GM21381 (cell line): Measurements from ENCODE around the gene ALG1.
"Not testable (repeated sequence)": the region's sequence is repeated elsewhere in the genome, so short reads cannot be mapped to it uniquely, and the experiment has no call there.

Experiments used
- ATAC-seq: cut with Tn5 transposase; IDR thresholded peaks from one replicate; pipeline ENCODE4 v1.9.1; 2021; ENCODE audit warnings: mild to moderate bottlenecking, moderate library complexity; ENCODE audit not compliant: unreplicated experiment

ALG1 gene

GRCh38 chr16:5072334-5073278 lies 963 bp downstream of the ALG1 start:
- no peak for ATAC-seq

GRCh38 chr16:5073279-5073629 lies 1.6 kb downstream of the ALG1 start:
- ATAC-seq = no peak

- ATAC-seq = not testable (repeated sequence)
Measured at GRCh38 chr16:5073771-5074170, 2.1 kb downstream of the ALG1 start.

GRCh38 chr16:5075637-5076036 lies 4.0 kb downstream of the ALG1 start:
- ATAC-seq = no peak

GRCh38 chr16:5077304-5077703 lies 5.7 kb downstream of the ALG1 start:
- ATAC-seq = no peak

- ATAC-seq = no peak
Measured at GRCh38 chr16:5078626-5079025, 7.0 kb downstream of the ALG1 start.

DNA sequence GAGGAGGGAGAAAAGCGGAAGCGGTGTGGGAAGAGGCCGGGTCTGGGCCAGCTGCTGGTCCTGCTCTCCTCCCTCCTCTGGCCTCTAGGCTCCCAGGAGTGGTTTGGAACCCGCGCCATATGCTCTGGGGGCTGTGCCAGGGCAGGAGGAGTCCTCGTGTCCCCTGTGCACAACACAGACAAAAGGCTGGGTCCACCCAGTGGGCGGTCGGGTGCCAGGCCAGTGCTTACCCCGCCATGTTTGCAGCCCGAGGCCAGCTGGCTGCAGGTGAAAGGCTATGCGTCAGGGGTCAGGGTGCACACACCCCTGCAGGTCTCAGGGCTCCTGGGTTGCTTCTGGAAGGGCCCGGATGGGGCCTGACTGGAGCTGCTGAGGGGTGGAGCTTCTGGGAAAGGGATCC lies 8.8 kb downstream of the ALG1 start:
- not testable (repeated sequence) for ATAC-seq

DNA sequence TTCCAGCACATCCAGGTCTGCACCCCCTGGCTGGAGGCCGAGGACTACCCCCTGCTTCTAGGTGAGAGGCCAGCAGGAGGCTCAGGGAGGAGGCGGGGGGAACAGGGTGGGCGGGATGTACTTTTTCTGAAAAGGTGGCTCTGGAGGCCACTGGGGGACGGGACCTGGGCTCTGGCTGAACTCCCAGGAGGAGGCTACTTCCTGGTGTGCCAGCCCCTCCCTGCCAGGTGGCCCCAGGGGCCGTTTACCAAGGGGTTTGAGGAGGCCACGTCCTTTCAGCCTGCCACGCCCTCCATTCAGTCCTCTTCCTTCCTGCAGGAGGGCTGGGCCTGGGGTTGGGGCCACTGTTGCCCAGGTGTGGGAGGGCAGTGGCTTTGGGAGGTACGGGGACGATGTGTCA lies 9.4 kb downstream of the ALG1 start:
- ATAC-seq = not testable (repeated sequence)

GRCh38 chr16:5083646-5084045 lies 12.0 kb downstream of the ALG1 start:
- ATAC-seq = not testable (repeated sequence)

DNA sequence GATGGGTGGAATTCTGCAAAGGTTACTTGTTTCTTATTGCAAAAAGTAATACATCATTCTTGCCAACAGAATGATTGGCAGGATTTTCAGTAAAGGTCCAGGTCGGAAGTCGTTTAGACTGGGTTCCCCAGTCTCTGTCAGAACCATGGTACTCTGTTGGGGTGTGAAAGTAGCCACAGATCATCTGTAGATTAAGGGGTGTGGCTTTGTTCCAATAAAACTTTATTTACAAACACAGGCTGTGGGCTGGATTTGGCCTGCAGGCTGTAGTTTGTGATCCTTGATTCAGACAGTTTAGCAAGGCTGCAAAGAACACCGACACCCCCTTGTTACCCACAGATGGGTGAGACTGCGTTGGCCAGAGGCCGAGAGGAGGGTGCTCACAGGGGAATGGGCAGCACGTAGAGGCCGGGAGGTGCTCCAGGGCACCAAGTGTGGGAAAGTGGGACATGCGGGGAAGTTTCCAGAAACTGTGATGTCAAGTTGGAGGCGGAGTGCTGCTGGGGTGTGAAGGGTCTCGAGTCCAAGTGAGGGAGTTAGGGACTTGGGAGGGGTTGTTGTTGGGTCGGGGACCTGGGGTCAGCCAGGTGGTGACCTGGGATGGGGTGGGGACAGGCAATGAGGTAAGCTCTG lies 12.6 kb downstream of the ALG1 start:
- ATAC-seq = not testable (repeated sequence)

GRCh38 chr16:5084802-5085201 lies 13.2 kb downstream of the ALG1 start:
- ATAC-seq = not testable (repeated sequence)

- ATAC-seq = not testable (repeated sequence)
Measured at GRCh38 chr16:5085716-5086115, 14.1 kb downstream of the ALG1 start.

- ATAC-seq = not testable (repeated sequence)
Measured at GRCh38 chr16:5088086-5088790, 16.6 kb downstream of the ALG1 start.

- ATAC-seq = not testable (repeated sequence)
Measured at GRCh38 chr16:5088936-5089335, 17.3 kb downstream of the ALG1 start.

GRCh38 chr16:5089911-5090555 lies 18.4 kb downstream of the ALG1 start:
- ATAC-seq = not testable (repeated sequence)

DNA sequence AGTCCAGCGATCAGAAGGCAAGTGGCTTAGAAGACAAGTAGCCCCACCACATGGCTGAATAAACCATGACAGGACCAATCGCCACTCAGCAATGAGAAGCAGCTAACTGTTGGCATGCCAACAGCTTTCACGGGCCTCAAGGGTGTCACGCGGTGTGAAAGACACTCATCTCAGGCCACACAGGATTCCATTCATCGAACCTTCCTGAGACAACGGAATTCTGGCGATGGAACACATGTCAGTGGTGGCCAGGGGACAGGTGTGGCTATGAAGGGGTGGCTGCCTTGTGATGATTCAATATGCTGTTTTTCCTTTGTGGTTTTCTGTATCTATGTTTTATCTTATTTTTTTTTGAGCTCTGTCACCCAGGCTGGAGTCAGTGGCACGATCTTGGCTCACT lies 18.9 kb downstream of the ALG1 start:
- ATAC-seq = not testable (repeated sequence)

DNA sequence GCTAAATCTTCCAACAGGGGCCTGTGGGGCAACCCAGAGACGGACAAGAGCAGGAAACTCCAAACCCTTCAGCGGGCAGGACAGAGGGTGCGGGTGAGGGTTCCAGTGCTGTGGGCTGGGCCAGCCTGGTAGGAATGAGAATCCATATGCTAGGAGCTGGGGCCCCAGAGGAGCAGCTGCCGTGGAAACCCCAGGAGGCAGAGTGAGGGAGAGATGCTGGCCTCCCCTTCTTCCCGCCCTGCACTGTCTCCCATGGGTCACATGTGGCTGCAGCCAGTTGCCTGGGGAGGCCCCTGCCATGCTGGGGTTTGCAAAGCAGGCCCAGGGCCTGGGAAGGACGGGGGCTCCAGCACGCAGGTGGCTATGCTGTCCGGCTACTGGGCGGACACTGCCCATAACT lies 21.4 kb downstream of the ALG1 start:
- not testable (repeated sequence) for ATAC-seq

DNA sequence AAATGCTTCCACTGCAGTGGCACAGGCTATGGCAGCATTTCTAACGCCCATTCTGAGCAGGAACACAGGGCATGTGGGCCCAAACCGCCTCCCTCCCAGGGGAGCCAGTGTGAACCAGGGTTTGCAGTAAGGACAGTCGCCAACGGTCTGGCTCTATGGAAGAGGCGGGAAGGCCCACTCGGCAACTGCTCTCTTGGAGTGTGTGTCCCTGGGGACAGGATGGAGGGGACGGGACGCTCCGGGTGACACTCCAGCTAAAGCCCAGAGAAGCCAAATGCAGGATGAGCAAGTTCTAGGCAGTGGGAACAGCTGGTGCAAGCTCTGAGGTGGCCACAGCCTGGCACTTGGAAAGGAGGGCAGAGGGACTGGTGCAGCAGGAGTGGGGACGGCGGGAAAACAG lies 22.1 kb downstream of the ALG1 start:
- not testable (repeated sequence) for ATAC-seq

- ATAC-seq = not testable (repeated sequence)
Measured at GRCh38 chr16:5095145-5095830, 23.6 kb downstream of the ALG1 start.

- not testable (repeated sequence) for ATAC-seq
Measured at GRCh38 chr16:5096437-5097060, 24.9 kb downstream of the ALG1 start.
